WI38 (cell line): ENCODE results near the gene SYNGR3.

Source experiments
- H3K4me3 ChIP-seq: 2 replicates; pipeline ENCODE4 v1.5.1; 2011; ENCODE audit warnings: low read depth, mild to moderate bottlenecking, control low read depth, low read length
- CTCF ChIP-seq: IDR thresholded peaks from 2 replicates; pipeline ENCODE4 v1.5.1; 2012; ENCODE audit warnings: low read depth, mild to moderate bottlenecking, control low read depth, low read length

SYNGR3 gene

DNA sequence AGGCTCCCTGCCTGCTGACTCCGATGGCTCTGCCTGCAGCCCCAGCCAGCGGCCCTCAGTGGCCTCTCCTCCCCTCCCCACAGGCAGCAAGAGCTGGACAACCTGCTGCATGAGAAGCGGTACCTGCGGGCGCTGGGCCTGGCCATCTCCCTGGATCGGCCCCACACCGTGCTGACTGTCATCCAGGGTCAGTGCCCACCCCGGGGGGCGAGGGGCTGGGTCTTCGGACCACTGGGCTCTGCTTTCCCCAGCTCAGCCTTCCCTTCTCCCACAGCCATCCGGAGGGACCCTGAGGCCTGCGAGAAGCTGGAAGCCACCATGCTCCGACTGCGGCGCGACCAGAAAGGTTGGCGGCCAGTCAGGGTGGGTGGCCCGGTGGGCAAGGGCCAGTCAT lies 11.9 kb upstream of the SYNGR3 start:
- no peak overlapping the region for H3K4me3 ChIP-seq
- no peak for TF ChIP-seq CTCF

DNA sequence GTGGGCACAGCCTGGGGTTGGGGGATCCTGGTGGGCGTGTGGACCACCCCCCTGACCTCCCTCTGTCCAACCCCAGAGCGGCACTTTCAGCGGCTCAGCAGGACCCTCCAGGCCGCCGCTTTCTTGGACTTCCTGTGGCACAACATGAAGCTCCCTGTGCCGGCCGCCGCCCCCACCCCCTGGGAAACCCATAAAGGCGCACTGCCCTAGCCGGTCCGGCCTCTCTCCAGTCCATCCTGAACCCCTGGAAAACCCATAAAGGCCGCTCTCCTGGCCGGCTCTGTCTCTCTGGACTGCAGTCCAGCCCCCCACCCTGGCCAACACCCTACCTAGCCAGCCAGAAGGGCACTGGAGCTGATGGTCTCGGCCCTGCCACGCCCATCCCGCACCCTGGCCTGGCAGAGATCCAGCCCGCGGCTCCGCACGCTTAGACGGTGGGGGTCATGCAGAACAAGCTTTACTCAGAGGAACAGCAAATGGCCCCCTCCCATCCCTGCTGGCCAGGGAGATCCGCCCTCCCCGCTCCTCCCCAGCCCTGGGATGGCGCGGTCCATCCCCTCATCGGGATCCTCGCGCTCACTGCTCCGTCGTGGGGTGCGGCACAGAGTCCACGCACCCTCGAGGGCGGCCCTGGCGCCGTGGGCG lies 11.2 kb upstream of the SYNGR3 start:
- H3K4me3 ChIP-seq, result no peak overlapping the region
- TF ChIP-seq CTCF, result no peak

GRCh38 chr16:1979271-1980029 lies 10.3 kb upstream of the SYNGR3 start:
- H3K4me3 ChIP-seq, result no peak overlapping the region
- TF ChIP-seq CTCF, result no peak

- H3K4me3 ChIP-seq, result no peak overlapping the region
- TF ChIP-seq CTCF, result no peak
These were observed 9.6 kb upstream of the SYNGR3 start for GRCh38 chr16:1980030-1980769.

GRCh38 chr16:1980770-1981087 lies 9.0 kb upstream of the SYNGR3 start:
- no peak overlapping the region for H3K4me3 ChIP-seq

DNA sequence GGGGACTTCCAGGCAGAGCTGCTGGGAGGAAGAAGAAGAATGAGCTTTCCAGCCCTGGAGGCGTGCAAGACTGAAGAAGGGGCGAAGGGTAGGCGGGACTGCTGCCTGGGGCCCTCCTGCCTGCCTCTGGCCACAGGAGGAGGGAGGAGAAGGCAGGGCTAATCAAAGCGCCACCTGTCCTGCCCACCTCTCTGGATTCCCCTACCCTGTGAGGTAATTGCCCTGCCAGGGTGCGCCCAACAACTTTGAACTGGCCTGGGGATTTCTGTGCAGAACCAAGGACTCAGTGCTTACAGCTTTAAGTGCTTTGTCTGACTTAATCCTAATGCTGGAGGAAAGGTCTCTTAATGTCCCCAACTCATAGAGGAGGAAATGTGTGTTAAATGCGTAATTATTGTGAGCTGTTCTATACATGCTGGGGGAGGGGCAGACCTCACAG lies 8.4 kb upstream of the SYNGR3 start, which contains the start of gene NOXO1:
NOXO1 (minus strand) TSS at position 72 of the 439 bp plus-strand sequence. CDS start 290 bp downstream, outside the sequence.
- no peak for TF ChIP-seq CTCF
- no peak within 1 kb of the TSS for H3K4me3 ChIP-seq

More at GRCh38 chr16:1980770-1981087, 9.0 kb upstream of the SYNGR3 start:
- TF ChIP-seq CTCF, result no peak
